NCI-H526 (cell line): ENCODE measurements around the gene TRMO.
A peak's percentile ranks its signal among the peaks of the same experiment; 100 is the strongest.

Experiments
- DNase-seq, 2 experiments: peaks; one replicate each; lab custom pipeline; 2025; lab: John Stamatoyannopoulos, UW

TRMO gene

DNA sequence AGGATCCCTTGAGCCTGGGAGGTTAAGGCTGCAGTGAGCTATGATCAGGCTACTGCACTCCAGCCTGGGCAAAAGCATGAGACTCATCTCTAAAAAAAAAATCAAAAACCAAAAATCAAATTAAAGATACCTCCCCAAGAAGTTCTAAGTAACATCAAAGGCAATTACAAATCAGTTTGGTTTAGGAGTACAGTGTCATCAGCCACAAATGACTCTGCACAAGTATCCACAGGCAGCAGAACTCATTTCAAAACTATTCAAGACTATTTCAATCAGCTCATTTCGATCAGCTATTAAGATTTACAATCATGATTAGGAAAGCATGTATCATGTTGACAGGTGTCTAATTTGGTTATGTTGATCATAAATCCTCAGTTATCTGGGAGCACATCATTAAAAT, 19.1 kb downstream of the TRMO start:
- no peak for DNase-seq

DNA sequence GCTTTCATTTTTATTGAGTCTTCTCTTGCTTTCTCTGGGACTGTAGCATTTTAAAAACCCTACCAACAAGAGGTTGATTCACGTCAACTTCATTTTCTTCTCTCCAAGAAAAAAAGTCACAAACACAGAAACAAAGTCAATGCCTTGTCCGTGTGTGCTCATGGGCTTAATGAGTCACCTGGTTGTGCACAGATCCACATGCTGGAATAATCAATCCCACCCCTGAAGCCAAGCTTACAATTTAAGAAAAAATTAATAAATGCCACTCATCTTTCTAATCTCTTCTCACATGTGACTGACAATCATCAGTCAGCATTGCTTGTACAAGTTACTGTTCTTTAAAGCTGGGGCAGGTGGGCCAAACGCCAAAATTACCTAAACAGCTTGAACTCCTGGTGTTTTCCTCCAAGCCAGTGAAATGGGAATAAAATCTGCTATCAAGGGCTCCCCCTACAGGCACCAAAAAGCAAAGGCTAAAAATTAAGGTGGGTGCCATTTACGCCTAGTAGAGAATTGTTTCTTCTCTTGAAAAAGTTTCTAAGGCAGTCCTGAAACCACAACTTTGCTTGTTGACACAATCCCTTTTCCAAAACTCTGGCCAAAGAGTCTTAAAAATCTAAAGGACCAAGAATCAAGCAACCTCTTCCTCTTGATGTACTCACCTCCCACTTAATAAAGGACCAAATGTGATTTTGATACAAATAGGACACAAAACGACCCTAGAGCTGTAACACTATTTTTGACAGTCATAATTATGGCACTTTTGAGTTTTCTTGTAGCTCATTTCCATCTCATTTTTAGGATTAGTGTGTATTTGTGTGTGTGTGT, 21.3 kb downstream of the TRMO start:
- DNase-seq = peak in 1 of 2 experiments; percentile 35

DNA sequence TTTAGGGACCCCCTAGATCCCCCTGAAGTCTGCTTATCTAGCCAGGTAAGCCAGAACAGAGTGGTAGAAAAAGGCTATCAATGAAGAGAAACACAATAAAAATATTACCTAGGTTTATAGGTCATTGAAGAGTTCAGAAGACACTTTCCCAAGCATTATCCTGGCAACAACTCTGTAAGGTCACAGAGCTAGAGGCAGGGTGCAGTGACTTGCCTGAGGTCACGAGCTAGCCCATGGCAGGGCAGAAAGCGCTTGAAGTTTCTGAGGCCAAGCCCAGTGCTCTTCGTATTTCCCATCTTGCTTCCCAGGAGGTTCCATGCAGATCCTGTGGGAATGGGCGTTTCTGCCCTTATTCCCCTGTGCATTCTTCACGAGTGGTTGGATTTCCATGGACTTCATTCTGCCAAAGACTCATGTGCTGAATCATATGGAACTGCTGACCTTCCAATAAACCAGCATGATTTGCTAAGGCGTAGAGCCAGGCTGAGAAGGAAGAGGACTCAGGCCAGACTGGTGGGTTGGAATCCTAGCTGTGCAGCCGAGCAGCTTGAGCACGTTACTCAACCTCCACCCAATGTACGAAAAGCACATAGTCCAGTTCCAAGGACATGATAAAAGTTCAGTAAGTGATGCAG, 22.1 kb downstream of the TRMO start:
- DNase-seq = no peak

DNA sequence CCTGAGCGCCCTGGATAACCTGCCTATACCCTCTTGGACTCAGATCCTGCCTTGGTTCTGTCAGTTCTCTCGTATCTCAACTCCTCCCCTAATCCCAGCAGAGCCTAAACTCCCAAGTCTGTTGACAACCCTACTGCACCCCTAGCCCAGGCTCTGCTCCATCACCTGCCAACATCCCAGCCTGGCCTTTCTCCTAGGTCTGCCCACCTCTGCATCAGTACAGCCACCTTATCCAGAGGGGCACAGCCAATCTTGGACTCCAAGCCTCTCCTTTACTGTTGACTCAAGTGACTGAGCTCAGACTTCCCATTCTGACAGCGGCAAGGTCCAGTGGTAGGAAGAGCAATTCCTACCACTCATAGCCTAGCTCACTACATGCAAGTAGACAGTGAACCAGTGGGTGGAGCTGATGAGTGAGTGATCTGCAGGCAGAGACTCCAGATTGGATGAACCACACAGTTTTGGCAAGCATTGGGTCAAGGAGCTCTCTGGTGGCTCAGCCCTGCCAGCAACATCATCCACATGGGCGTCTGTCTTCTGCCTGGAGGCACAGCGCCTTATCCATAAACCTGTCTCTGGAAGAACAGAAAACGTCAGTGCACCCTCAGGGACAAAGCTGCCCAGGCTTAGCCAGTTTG, 26.5 kb downstream of the TRMO start:
- DNase-seq = peak in 1 of 2 experiments; percentile 17

DNA sequence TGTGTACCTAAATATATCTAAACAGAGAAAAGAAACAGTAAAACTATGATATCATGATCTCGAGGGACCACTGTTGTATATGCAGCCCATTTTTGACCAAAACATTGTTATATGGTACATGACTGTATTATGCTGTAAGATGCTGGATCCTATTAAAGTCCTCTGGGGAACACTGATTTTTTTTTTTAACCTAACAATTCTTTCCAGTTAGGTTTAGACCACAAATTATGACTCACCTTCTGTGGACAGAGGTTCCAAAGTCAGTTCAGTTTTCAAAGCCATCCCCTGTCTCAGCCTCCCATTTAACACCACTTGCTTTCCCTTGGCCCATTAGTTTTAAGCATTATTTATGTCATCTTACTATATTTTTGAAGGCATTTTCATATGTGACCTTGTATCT, 27.1 kb downstream of the TRMO start:
- no peak for DNase-seq

DNA sequence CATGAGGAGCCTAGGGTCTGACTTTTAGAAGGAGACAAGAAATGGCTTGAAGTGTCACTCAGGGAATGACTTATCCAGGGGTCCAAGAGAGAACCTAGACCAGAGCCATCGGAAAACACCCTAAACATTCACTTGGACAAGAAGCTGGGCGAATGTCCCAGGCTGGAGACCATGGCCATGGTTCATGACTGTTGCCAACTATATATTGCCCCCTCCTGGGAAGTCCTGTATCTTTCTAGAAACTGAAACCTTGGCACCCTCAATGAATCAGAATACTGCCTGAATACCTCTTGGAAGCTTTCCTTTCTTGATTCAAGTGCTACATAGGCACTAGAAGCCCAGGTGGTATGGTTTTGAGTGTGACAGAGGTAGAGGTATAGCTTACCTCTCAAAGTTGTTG, 29.9 kb downstream of the TRMO start:
- DNase-seq = no peak

DNA sequence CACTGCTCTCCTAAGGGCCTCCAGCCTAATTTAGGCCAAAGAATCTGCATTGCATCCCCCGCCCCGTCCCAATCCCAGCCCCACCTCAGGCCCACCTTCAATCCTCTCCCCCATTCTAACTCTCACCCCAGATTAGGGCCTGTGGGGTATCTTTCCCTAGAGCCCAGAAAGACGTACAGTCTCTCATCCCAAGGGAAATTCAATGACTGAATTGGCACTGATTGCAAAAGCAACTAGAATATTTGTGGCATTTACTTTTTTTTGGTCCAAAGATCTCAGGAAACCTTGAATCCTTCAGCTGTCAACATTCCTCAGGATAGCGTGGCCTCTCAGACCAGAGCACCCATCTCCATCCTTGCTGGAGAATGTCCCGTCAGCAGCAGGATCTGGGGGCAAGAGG, 30.6 kb downstream of the TRMO start:
- DNase-seq = no peak

DNA sequence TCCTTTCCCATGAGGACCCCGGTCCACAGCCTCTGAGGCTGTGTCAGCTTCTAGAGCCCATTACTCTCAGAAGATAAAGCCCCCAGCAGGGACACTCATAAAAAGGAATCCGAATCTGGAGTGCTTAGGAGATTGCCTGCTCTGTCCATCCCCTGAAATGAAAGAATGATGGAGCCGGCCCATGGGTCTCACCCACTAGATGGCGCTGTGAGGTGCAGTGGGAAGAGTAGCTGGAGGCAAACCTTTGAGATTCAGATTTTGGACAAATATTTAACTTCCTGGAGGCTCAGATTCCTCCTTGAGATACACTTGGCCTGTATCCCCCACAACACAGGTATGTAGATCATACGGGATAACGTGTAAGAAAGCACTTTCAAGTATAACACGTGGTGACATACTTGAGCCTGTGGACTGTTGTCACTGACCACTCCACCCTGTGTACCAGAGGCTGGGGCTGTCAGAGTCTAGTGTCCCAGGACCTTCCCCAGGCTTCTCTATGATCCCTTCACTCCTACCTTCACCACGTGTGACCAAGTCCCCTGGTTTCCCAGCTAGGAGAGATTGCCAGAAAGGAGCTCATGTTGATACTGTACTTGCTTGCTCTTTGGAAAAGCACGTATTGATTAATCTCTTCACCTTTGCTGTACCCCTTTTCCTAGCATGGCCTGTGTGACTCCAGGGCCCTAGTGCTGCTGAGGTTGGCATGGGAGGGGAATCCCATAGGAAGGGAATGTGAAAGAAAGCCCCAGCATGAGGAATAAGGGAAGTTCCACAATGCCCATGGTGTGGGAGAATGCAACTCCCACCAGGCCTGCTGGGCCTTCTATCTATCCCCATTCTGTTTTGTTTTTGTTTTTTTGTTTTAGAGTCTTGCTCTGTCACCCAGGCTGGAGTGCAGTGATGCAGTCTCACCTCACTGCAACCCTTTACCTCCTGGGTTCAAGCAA, 32.1 kb downstream of the TRMO start:
- peak in 1 of 2 experiments; percentile 9 for DNase-seq

DNA sequence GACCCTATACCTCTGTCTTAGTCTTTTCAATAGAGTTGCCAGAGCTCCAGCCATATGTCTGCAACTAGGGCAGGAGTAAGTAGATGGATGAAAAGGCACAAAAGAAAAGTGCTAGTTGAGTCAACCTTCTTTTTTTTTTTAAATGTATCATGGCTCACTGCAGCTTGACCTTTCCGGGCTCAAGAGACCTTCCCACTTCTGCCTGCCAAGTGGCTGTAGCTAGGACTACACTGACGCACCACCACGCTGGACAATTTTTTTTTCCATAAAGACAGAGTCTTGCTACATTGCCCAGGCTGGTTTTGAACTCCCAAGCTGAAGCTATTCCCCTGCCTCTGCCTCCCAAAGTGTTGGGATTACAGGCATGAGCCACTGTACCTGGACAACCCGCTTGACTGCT, 42.0 kb downstream of the TRMO start:
- no peak for DNase-seq

DNA sequence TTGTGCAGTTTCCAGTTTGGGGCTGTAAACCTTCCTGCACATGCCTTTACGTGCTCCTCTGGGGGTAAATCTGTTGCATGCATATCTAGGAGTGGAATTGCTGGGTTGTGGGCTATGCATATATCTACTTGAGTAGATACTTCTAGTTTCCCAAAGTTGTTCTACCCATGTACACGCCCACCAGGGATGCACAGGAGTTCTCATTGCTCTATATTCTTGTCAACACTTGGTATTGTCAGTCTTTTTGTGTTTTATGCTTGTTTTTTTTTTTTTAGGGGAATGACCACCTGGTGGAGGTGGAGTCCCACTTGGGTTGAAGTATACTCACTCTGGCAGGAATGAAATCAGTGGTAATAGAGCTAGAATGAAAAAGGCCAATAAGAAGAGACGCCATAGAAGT, 46.2 kb downstream of the TRMO start:
- DNase-seq = no peak

DNA sequence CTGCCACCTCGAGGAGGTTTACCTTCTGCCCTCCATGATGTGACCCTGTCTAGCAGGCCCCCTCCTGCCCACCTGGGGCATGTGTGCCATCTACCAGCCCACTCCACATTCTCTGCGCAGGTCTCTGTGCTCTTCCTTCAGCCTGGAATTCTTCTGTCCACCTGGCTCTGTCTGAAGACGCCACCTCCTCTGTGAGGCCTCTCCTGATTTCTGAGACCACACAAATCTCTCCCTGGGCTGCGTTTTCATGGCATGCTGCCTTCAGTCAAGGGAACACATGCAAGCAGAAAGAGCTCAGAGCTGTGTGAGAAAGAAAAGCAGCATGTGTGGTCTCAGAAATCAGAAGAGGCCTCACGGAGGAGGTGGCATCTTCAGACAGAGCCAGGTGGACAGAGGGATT, 47.2 kb downstream of the TRMO start:
- DNase-seq = no peak

DNA sequence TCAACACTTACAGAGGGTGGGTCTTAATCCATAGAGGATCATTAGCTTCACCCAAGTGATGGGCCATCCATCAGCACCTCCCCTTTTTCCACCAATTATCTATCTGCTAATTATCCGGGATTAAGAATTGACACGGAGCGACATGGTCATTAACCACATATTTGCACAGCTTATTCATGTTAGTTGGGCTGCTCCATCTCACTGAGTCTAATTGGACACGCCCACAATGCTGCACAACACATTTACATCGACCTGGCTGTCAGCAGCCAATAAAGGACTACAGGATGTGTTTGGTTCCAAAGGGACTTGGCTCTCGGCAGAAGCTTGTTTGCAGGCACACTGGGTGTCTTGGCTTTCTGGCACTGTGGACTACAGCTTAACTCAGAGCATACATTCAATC, 47.7 kb downstream of the TRMO start:
- peak in 1 of 2 experiments; percentile 13 for DNase-seq

DNA sequence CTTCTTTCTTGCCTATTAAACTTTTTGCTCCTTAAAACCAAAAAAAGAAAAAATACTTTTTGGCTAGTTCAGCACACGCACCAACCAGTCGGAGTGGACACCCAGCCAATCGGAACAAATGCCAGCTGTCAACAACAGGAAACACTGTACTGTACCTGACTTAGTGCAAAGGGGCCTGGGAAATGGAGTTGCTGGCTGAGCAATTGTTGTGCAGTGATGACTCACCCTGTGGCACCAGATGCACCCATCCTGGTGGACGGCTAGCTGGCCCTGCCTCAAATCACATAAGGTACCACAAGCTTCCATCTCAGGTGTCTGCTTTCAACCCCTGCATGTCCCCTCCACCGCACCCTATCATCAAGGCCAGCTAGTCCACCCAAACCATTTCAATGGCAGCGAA, 48.4 kb downstream of the TRMO start:
- DNase-seq = no peak

DNA sequence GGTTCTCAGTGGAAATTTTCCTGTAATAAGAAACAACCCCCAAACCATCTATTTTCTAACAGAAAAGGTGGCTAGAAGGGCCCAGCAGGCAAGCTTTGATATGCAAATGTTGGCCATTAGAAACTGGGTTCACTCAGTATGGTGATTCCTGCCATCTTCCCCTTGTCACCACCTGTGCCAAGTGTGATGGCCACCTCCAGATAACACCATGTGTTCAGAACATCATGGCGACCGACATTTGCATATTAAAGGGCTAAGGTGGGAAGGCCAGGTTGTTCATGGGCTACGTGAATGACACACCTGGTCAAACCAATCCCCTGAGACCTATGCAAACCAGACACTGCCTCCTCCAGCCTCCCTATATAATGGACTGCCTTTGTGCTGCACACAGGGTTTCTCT, 48.9 kb downstream of the TRMO start:
- DNase-seq = peak; percentile 61 to 70

DNA sequence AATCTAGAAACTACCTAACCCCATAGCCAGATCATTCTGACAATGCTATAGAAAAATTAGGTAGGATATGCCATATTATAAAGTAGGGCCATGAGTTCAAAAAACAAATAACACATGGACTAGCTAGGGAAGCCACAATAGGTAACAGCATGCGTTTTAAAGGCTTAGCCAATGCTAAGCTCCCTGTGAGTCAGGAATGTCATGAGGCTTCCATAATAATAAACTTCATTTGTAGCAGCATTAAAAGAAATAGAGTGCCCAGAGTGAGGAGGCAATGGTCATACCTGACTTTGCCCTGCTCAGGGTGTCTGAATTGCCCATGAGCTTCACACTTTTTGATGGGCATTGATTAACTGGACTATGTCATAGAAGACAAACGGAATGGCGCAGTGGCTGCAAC, 53.4 kb downstream of the TRMO start:
- DNase-seq = no peak

DNA sequence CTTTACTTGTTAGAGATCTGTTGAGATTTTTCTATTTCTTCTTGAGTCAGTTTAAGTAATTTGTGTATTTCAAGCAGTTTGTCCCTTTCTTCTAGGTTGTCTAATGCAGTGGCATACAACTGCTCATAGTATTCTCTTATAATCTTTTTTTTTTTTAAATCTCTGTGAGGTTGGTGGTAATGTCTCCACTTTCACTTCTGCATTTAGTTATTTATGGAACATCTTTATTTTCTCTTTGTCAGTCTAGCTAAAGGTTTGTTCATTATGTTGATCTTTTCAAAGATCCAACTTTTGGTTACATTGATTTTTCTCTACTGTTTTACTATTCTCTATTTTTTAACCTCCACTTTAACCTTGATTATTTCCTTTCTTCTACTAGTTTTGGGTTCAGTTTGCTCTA, 55.5 kb downstream of the TRMO start:
- no peak for DNase-seq

DNA sequence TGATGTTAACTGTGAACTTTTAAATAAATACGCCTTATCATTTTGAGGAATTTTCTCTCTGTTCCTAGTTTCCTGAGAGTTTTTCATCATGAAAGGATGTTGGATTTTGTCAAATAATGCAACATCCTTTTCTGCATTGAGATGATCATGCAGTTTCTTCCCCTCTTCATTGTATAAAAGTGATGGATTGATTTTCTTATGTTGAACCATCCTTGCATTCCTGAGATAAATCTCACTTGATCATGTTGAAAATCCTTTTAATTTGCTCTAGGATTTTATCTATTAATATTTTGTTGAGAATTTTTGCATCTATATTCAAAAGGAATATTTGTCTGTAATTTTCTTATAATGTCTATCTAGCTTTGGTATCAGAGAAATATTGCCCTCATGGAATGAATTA, 56.0 kb downstream of the TRMO start:
- no peak for DNase-seq

DNA sequence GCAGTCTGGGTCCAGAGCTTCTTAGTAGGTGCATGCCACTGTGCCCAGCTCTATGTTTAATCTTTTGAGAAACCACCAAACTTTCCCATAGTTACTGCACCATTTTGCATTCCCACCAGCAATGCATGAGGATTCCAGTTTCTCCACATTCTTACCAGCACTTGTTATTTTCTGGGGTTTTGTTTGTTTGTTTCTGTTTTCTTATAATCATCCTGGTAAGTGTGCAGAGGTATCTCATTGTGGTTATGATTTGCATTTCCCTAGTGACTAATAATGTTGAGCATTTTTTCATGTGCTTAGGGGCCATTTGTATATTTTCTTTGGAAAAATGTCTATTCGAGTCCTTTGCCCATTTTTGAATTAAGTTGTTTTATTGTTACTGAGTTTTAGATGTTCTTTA, 57.9 kb downstream of the TRMO start:
- no peak for DNase-seq

DNA sequence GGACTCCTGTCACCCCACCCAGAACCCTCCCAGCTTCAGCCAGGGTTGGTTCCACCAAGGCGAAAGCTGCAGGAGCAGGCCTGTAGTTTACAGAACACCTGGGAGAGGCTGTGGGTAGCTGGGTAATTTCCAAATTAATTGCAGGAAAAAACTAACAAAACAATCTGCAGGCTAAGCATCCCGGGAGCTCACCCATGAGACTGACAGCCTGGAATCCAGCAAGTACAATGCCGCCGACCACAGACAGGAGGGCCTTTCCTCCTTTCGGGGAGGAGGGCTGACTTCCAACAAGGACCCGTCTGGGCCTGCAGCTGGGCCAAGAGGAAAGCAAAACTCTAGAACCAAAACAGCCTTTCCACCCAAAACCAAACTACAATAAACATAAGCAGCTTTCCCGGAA, 59.0 kb downstream of the TRMO start:
- DNase-seq = no peak

DNA sequence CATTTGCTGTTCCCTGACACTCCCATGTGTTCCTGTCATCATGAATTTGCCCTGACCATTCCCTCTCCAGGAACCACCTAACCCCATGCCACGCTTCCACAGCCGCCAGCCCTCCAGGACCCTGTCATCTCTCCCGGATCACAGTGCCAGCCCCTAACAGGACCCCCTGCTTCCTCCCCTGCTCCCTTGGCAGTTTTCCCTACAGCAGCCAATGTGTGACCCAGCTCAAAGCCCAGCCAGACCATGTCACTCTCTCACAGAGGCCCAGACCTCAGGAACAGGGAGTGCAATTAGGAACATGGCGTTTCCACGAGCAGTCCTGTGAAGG, 61.2 kb downstream of the TRMO start:
- DNase-seq = no peak

DNA sequence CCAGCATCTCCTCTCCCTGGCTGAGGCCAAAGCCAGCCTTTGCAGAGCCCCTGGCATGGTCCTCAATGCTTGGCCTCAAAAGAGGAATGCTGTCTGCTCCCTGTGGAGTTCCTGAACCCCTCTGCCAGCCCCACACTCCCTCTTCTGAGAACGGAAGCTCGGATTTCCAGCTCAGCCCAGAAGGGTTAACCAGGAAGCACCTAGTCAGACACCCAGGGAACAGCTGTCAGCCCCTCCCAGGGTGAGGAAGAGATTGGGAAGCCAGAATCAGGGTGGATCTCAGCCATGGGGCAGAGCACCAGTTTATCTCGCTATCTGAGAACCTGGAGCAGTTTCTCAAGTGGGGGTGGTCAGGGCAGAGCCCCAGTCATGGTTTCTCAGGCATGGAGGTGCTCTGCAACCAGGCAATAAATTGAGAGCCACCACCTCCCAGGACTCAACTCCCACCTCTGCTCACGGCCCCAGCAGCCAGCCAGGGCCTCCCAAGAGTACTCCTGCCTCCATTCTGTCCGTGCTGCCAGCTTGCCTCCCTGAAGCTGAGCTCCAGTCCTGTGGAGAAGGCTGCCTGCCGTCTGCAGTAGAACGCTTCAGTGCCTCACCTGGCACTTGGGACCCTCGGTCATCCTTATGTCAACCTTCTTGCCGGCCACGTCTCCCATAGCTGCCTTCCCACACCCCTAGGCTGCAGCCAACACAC, 61.7 kb downstream of the TRMO start:
- no peak for DNase-seq

DNA sequence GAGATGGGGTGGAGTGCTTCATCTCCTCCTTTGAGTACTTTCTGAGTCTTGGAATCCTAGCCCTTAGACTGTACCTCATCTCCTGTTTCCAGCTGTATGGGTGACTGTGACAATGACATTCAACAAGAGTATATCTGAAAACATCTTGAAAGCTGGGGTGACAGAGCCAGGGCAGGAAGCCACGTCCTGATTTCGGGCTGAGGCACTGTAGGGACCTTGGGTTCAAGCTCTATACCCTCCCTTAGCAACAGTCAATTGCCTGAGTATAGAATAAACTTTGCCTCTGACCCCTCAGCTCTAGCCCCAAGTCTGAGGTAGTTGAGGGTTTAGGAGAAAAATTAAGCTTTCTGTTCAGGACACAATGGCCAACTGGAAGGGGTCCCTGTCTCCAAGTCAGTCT, 63.0 kb downstream of the TRMO start:
- no peak for DNase-seq
